Activated CD4-positive, alpha-beta T cell treated with anti-CD3 and anti-CD28 coated beads for 48 hours (primary cell): ENCODE measurements around the gene DPP8.

Experiments used
- DNase-seq: peaks from one replicate; pipeline ENCODE4 v3.0.0-alpha.2; 2020

Gene DPP8

DNA sequence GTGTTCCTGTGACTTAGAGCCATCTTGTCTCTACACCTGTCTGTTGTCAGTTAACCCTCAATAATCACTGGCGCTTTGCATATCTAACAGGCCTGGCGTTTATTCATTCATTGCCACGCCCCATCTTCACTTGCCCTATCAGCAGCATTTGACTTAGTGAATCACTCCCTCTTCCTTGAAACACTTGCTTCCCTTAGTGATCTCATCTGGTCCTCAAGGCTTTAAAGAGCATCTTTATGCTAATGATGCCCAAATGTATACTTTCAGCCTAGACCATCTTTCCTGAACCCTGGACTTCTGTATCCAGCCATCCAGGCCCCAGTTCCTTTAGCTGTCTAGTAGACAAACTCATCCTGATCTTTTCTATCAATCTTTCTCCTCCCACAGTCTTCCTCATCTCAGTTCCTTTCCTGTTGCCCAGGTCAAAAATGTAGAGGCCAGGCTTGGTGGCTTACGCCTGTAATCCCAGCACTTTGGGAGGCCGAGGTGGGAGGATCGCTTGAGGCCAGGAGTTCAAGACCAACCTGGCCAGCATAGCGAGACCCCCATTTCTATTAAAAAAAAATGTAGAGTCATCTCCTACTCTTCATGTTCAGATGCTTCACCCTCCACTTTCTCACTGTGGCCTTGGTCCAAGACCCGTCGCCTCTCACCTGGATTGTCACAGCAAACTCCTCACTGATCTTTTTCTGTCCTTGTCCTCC is 93.4 kb downstream of the DPP8 start:
- DNase-seq, result peak; percentile 17

DNA sequence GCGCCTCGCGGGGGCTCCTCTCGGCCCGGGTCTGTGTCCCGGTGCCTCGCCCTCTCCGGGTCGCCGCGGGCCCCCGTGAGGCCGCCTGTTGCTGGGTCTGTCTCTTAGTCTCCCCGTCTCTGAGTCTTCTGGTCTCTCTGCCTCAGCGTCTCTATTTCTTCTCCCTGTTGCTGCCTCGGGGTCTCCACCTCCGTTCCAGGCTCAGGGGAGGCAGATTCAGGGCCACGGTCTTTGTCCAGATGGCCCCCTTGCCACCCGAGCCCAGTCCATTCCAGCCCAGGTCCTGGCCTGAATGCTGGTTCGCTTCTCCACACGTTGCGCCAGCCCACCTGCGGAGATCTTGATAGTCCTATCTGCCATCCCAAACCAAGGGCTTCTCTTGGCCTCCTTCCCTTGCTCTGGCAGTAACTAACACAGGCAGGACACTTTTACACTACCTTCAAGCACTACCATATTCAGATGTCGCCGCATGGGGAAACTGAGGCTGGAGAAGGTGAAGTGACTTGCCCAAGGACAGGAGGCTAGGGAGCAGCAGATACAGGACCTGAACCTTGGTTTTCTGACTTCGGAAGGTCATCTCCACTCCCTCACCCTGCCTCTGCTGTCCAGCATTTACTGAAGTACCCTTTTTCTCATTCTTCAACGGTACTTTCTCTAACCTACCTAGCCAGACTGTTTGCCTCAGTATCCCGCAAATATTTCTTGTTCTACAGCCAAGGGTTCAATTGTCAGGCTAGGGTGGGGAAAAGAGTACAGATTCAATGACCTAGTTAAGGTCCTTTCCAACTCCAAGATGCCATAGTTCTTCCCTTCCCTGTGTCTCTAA is 94.1 kb downstream of the DPP8 start:
- no peak for DNase-seq

- no peak for DNase-seq
These were observed 95.9 kb downstream of the DPP8 start for GRCh38 chr15:65421360-65422215.

- no peak for DNase-seq
These were observed 96.5 kb downstream of the DPP8 start for GRCh38 chr15:65420975-65421359.

DNA sequence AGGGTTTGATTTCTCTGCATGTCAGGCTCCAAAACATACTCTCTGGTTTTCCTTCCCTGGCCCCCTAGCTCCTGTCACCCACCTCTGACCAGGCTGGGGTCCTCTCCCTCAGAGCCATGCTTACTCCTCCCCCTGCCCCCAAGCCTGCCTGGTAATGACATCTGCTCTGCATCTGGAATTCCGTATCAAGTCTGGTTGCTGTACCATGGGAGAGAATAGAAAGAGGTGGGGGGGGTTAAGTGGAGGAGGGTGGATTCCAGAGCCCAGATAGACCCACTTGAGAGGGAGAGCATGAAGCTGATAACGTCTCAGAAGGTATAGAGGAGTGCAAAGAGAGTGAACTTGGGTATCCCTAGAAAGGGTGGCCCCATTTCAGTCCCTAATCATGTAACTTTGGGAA is 98.9 kb downstream of the DPP8 start:
- DNase-seq, result no peak

DNA sequence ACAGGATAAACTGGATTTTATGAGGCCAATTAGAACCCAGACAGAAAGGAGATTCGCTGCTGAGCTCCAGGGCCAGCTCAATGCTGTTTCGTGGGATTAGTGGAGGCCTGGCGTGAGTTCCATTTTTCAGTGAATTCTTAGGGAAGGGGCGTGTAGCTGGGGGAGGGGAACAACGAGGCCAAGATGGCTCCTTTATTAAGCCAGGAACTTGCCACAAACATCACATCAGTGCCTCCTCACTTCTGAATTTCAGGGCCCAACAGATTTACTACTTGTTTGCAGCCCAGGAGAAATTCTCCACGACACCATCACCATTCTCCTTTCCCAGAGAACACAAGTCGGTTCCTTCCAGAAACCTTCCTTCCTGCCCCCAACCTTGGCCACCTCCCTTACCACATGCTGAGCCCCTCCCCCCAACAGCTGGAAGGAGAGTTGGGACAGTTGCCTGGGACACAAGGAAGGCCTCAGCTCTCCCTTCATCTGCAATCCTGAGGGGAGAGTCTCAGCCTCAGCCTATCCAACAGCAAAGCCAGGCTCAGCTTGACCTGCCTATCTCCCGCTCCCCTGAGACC is 100.6 kb downstream of the DPP8 start:
- DNase-seq, result no peak

- no peak for DNase-seq
These were observed 102.5 kb downstream of the DPP8 start for GRCh38 chr15:65414841-65415621.

DNA sequence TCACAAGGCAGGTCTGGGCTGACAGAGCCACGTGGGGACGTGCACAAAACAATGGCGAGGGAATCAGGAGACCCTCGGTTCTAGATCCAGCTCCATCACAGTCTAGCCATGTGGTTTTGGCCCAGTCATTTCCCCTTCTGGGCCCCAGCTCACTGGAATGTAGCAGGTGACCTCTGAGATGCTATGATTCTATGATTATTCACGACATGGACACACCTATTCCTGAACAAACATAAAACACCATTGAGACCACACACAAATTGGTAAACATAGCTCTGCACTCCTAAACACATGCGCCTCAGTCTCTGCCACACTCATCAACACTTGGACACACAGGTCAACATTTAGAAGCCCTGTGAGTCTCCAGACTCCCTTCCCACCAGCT is 103.7 kb downstream of the DPP8 start:
- no peak for DNase-seq

- no peak for DNase-seq
These were observed 104.3 kb downstream of the DPP8 start for GRCh38 chr15:65413051-65413759.

GRCh38 chr15:65412556-65412955 is 104.9 kb downstream of the DPP8 start:
- no peak for DNase-seq

GRCh38 chr15:65411465-65412071 is 105.9 kb downstream of the DPP8 start:
- DNase-seq, result no peak

GRCh38 chr15:65410972-65411371 is 106.5 kb downstream of the DPP8 start:
- no peak for DNase-seq

GRCh38 chr15:65410036-65410435 is 107.5 kb downstream of the DPP8 start:
- no peak for DNase-seq

GRCh38 chr15:65409036-65409631 is 108.4 kb downstream of the DPP8 start:
- DNase-seq, result no peak

DNA sequence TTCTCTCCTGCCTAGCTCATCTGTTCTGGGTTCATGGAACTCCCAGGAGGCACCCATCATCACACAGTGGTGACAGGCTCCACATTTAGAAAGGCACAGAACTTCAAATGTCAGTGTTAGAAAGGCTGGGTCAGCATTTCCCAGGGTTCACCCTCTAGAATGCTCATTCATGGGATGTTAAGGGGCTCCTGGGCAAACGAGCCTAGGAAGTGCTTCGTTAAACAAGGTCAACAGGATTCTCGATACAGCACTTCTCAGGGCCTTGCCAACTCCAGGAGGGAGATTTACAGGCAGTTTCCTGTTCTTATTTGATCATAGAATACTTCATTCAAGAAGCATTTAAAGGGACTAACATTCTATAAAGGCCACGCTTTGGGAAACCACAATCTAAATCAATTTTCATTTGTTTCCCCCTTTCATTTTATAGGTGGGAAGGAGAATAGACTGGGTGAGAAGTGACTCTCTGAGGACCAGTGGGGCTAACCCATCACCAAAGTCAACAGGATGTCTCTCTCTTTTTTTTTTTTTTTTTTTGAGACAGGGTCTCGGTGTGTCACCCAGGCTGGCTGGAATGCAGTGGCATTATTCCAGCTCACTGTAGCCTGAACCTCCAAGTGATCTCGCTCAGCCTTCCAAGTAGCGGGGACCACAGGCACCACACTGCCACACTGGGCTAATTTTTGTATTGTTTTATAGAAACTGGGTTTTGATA is 109.0 kb downstream of the DPP8 start:
- DNase-seq, result no peak

DNA sequence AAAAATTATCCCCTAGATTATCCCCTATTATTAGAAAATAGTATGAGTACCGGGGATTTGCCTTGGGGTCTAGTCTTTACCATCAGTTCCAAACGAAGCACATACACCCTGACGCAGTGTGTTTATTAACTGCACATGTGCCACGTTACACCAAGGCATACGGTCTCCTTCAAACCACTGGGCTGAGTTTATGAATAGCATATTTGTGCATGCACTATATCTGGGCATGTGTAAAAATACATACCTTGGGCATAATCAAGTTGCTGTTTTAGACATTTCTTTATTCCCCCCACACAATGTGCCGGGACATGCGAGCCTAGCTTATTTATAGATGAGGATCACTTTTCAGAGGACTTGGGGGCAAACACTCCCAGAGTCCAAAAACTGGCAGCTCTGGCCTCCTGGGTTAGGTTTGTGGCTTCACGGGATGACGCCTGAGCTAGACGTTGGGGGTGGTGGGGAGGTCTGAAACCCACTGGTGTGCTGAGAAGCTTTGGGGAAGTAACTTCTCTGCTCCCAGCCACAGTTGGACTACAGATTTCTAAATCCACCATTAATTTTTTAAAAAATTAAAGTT is 111.0 kb downstream of the DPP8 start:
- DNase-seq, result no peak

- no peak for DNase-seq
These were observed 111.6 kb downstream of the DPP8 start for GRCh38 chr15:65405791-65406423.

DNA sequence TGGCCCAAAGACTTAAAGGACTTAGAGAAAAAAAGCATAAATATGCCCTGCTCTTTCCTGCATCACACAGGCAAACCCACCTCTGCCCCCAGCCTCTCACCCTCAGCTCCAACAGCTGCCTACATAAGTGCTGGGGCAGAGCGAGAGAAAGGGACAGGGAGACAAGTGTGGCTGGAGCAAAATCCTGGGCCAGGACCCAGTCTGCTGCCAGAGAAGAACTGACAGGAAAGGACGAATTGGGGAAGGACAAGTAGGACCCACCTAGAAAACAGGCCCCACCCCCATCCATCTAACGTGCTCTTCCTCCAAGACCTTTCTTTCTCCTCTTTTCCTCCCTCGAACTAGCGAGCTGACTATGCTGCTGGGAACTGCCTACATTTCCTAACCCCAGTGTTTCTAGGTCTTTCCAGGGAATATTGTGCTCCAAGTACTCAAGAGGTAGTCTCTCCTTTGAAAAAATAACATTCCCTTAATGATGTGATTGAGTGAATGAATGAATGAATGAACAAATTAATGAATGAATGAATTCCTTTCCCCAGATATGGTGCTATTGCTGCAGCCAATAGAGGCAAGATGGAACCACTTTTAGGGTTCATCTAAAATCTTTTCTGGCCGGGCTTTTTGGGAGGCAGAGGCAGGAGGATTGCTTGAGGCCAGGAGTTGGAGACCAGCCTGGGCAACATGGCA is 113.2 kb downstream of the DPP8 start:
- DNase-seq, result no peak

DNA sequence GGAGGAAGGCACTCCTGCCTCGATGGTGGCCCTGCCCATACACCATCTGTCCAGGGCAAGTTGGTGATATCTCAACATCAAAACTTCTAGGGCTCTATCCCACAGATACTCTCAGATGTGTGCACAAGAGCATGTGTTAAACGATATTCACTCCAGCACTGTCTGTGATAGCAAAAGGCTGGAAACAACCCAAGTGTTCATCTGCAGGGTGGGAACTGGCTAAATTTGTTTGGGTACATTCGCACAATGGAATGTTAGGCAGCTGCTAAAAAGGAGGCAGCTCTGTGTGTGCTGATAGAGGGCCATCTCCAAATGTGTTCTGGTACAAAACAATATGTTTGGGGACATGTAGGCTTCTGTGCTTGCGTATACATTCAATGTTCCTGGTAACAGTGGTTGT is 114.5 kb downstream of the DPP8 start:
- no peak for DNase-seq
